GM12801 (cell line): ENCODE measurements around the gene ZNF792.

Source experiments
- TF ChIP-seq, protein P1 (sequence below): IDR thresholded peaks from one replicate; pipeline ENCODE4 v1.5.1; 2011; ENCODE audit warnings: control low read depth; ENCODE audit not compliant: insufficient read length; ENCODE audit errors: extremely low read depth

The ZNF792 gene

GRCh38 chr19:34999498-35000337 lies 35.7 kb upstream of the ZNF792 start, which contains the start of gene GRAMD1A:
Gene GRAMD1A, plus strand, starts transcription at chr19:35000323. Its CDS starts 156 bp downstream, at chr19:35000479.
- TF ChIP-seq, protein P1, sequence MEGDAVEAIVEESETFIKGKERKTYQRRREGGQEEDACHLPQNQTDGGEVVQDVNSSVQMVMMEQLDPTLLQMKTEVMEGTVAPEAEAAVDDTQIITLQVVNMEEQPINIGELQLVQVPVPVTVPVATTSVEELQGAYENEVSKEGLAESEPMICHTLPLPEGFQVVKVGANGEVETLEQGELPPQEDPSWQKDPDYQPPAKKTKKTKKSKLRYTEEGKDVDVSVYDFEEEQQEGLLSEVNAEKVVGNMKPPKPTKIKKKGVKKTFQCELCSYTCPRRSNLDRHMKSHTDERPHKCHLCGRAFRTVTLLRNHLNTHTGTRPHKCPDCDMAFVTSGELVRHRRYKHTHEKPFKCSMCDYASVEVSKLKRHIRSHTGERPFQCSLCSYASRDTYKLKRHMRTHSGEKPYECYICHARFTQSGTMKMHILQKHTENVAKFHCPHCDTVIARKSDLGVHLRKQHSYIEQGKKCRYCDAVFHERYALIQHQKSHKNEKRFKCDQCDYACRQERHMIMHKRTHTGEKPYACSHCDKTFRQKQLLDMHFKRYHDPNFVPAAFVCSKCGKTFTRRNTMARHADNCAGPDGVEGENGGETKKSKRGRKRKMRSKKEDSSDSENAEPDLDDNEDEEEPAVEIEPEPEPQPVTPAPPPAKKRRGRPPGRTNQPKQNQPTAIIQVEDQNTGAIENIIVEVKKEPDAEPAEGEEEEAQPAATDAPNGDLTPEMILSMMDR, result no peak

DNA sequence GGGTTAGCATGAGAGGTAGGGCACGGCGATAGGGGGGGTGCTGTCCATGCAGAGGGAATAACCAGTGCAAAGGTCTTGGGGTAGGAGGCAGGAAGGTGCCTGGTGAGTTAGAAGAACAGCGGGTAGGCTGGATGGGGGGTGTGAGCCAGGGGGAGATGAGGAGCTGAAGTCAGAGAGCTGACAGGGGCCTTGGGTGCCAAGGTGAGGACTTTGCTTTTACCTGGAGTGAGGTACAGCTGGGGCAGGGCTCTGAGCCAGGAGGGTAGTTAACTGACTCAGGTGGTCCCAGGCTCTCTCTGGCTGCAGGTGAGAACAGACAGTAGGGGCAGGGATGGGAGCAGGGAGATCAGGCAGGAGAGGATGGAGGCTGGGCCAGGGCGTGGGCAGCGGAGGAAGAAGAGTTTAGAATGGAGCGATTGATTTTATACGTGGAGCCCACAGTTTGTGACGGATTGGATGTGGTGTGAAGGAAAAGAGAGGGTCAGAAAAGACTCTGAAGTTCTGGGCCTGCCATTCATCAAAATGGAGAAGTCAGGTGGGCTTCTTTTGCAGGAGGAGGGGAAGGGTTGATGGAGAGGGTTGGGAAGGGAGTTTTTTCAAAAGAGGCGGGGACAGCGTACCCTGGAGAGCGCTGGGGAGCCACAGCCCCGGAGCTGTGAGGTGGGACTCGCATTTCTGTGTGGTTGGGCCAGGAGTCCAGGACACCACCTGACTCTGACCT lies 34.9 kb upstream of the ZNF792 start:
- TF ChIP-seq, protein P1, result no peak

DNA sequence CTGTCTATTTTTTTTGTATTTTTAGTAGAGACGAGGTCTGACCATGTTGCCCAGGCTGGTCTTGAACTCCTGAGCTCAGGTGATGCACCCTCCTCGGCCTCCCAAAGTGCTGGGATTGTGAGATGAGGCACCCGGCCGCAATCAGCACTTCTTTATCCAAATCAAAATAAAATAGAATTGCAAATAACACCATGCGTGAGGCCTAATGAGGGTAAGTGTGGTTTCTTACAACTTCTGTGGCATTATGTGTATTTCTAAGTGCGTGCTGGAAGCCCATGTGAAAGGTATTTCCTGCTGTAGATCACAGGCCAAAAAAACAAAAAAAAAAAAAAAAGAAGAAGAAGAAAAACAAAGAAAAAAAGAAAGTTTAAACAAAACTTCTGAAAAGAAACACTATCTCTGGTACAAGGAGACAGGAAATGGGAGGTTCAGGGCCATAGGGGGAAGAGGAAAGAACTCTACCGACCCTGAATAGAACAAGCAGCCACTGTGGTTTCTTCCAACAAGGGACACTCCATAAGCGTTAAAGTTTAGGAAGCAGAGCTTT lies 33.1 kb upstream of the ZNF792 start:
- TF ChIP-seq, protein P1, result no peak

DNA sequence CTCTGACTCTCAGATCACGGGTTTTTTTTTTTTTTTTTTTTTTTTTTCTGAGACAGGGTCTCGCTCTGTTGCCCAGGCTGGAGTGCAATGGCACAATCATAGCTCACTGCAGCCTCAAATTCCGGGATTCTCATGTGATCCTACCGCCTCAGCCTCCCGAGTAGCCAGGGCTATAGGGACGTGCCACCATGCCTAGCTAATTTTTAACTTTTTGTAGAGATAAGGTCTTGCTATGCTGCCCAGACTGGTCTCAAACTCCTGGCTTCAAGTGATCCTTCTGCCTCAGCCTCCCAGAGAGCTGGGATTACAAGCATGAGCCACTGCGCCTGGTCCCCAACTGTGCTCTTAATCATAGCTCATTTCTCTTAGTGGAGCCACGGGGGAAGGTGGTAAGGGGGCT lies 31.5 kb upstream of the ZNF792 start:
- TF ChIP-seq, protein P1, result no peak

GRCh38 chr19:34994643-34995541 lies 30.9 kb upstream of the ZNF792 start:
- TF ChIP-seq, protein P1, result no peak

GRCh38 chr19:34994286-34994642 lies 30.2 kb upstream of the ZNF792 start:
- TF ChIP-seq, protein P1, result no peak
